ENCODE results near the gene TSG101. TPM values are rescaled to one million over a fixed set of nuclear protein-coding genes. Genes with fewer than 3 reads are reported as not detected.

Gene TSG101
- total RNA-seq, 3 donors from 2014 or later (not counting 1 experiment from before 2014, with no cell fraction given) = 22.7 to 35.2 (median 23.0) TPM

DNA sequence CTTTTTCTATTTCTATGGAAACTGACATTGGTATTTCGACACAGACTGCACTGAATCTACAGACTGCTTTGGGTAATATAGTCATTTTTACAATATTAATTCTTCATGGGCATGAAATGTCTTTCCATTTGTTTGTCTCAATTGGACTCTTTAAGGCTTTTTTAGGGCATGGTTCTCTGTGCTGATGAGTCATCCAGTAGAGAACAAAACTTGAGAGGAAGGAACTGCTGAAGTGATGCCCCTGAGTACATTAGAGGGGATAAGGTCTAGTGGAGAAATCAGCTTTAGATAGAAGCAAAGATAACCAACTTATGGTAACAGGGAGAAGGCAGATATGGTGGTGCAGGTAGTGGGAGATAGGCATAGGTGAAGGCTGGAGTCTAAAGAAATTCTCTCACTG, 25.1 kb downstream of the TSG101 start:
- no peaks in the 10 kb centered on the region for H3K4me1 ChIP-seq (ENCODE audit: control insufficient read depth, insufficient read depth, low read length)
- no peaks in the 10 kb centered on the region for H3K9me3 Mint-ChIP-seq
- H3K4me3 Mint-ChIP-seq = no peak overlapping the region
- no peak overlapping the region for H3K4me3 ChIP-seq (ENCODE audit: low read length)
- WGBS (ENCODE audit: insufficient coverage) = no CpG with 5 or more reads among the region's 1 CpG
- DNase-seq = no peak
- no peak for TF ChIP-seq CTCF (IDR thresholded peaks at IDR 0.05)
- H3K27ac ChIP-seq (ENCODE audit: low read length) = no peak overlapping the region
- intact Hi-C loops (cut with micrococcal nuclease) = loop anchor here (10.0 kb wide), 1 partner anchor 257 kb away; the partner anchor contains the start of gene SAA2
- peaks cover 14% of the 10 kb centered on the region for H3K36me3 Mint-ChIP-seq
- H3K27ac Mint-ChIP-seq = peak overlapping the region in 1 of 2 donors; percentile 1
- no peak for ATAC-seq
- peaks cover 73% of the 10 kb centered on the region for H3K36me3 ChIP-seq (ENCODE audit: control insufficient read depth, insufficient read depth, low read length)
- no peaks in the 10 kb centered on the region for H3K27me3 ChIP-seq (ENCODE audit: control insufficient read depth, insufficient read depth, low read length)
- H3K4me1 Mint-ChIP-seq = no peaks in the 10 kb centered on the region
- no peaks in the 10 kb centered on the region for H3K27me3 Mint-ChIP-seq (ENCODE audit: low read depth in 2 of 2)
- no peaks in the 10 kb centered on the region for H3K9me3 ChIP-seq (ENCODE audit: control insufficient read depth, insufficient read depth, low read length)

DNA sequence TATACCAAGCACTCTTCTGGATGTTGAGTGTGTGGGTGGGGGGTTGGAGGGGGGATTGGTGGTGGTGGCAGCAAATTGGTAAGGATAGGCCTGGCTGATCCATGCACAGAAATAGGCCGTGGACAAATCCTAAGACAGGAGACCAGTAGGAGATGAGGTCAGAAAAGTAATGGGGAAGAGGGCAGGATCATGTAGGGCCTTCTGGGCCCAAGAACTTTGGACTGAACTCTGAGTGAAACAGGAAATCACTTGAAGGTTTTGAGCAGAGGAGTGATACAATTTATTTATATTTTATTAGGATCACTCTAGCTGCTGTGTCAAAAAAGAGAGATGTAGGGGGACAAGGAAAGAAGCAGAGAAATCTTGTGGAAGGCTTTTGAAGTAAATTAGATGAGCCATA, 28.7 kb downstream of the TSG101 start:
- H3K9me3 Mint-ChIP-seq = no peaks in the 10 kb centered on the region
- no peak for TF ChIP-seq CTCF (IDR thresholded peaks at IDR 0.05)
- Histone ChIP-seq H3K27ac (ENCODE audit: low read length) (no peak overlapping the region), H3K36me3 (ENCODE audit: control insufficient read depth, insufficient read depth, low read length) (peaks cover 73% of the 10 kb centered on the region), H3K4me3 (ENCODE audit: low read length) (no peak overlapping the region), H3K4me1 (ENCODE audit: control insufficient read depth, insufficient read depth, low read length) (no peaks in the 10 kb centered on the region), H3K27me3 (ENCODE audit: control insufficient read depth, insufficient read depth, low read length) (no peaks in the 10 kb centered on the region), H3K9me3 (ENCODE audit: control insufficient read depth, insufficient read depth, low read length) (no peaks in the 10 kb centered on the region)
- no peak overlapping the region for H3K4me3 Mint-ChIP-seq
- 97% methylated on average over 1 of the region's 1 CpG for WGBS (ENCODE audit: insufficient coverage)
- intact Hi-C loops (cut with micrococcal nuclease) = no loop called here
- ATAC-seq (no peak), DNase-seq (no peak)
- H3K4me1 Mint-ChIP-seq = peaks cover 0 to 13% of the 10 kb centered on the region in 2 donors
- no peaks in the 10 kb centered on the region for H3K27me3 Mint-ChIP-seq (ENCODE audit: low read depth in 2 of 2)
- peaks cover 14% of the 10 kb centered on the region for H3K36me3 Mint-ChIP-seq
- peak overlapping the region; percentile 1 to 23 for H3K27ac Mint-ChIP-seq

- Histone ChIP-seq H3K27ac (ENCODE audit: low read length) (no peak overlapping the region), H3K4me1 (ENCODE audit: control insufficient read depth, insufficient read depth, low read length) (no peaks in the 10 kb centered on the region), H3K9me3 (ENCODE audit: control insufficient read depth, insufficient read depth, low read length) (no peaks in the 10 kb centered on the region), H3K27me3 (ENCODE audit: control insufficient read depth, insufficient read depth, low read length) (no peaks in the 10 kb centered on the region), H3K36me3 (ENCODE audit: control insufficient read depth, insufficient read depth, low read length) (peaks cover 58% of the 10 kb centered on the region), H3K4me3 (ENCODE audit: low read length) (no peak overlapping the region)
- intact Hi-C loops (cut with micrococcal nuclease) = no loop called here
- ATAC-seq (no peak), DNase-seq (no peak)
- Mint-ChIP-seq H3K27me3 (ENCODE audit: low read depth in 2 of 2) (no peaks in the 10 kb centered on the region), H3K9me3 (no peaks in the 10 kb centered on the region), H3K4me1 (peaks cover 2 to 18% of the 10 kb centered on the region in 2 donors), H3K27ac (no peak overlapping the region), H3K4me3 (no peak overlapping the region), H3K36me3 (peaks cover 4% of the 10 kb centered on the region)
- no peak for TF ChIP-seq CTCF (IDR thresholded peaks at IDR 0.05)
- 100% methylated on average over 3 of the region's 4 CpGs for WGBS (ENCODE audit: insufficient coverage)
These were observed 31.0 kb downstream of the TSG101 start for GRCh38 chr11:18495703-18496102.

DNA sequence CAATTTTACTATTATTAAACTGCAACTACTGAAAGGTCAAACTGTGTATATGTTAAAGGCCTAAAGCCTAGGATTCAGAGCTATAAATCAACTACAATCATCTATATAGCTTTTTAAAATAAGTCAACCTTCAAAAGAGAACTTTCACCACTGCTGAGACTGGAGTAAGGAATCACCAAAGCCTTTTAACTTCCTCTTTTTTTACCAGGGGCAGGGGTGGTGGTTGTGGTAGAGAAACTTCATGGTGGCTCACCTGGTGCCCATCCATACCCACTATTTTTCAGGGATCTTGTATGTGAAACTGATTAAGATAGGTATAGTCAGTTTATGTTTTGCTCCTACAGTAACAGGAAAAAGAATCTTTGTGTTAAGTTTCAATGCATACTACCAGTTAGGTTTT, 31.5 kb downstream of the TSG101 start:
- no peaks in the 10 kb centered on the region for H3K9me3 Mint-ChIP-seq

More for the DNA sequence above, 31.5 kb downstream of the TSG101 start:
- H3K27me3 Mint-ChIP-seq (ENCODE audit: low read depth in 2 of 2) = no peaks in the 10 kb centered on the region
- Histone ChIP-seq H3K9me3 (ENCODE audit: control insufficient read depth, insufficient read depth, low read length) (no peaks in the 10 kb centered on the region), H3K27ac (ENCODE audit: low read length) (no peak overlapping the region), H3K4me3 (ENCODE audit: low read length) (no peak overlapping the region), H3K36me3 (ENCODE audit: control insufficient read depth, insufficient read depth, low read length) (peaks cover 59% of the 10 kb centered on the region), H3K27me3 (ENCODE audit: control insufficient read depth, insufficient read depth, low read length) (no peaks in the 10 kb centered on the region), H3K4me1 (ENCODE audit: control insufficient read depth, insufficient read depth, low read length) (no peaks in the 10 kb centered on the region)
- no peak for ATAC-seq
- intact Hi-C loops (cut with micrococcal nuclease) = no loop called here
- peaks cover 8% of the 10 kb centered on the region for H3K36me3 Mint-ChIP-seq
- H3K4me1 Mint-ChIP-seq = peaks cover 5 to 22% of the 10 kb centered on the region in 2 donors
- H3K4me3 Mint-ChIP-seq = no peak overlapping the region
- no peak for TF ChIP-seq CTCF (IDR thresholded peaks at IDR 0.05)
- no peak for DNase-seq
- peak overlapping the region in 1 of 2 donors; percentile 52 for H3K27ac Mint-ChIP-seq

Measured in natural killer cell (primary cell).